ENCODE results near the gene RPS6KA1. TPM values are rescaled to one million over a fixed set of nuclear protein-coding genes. Genes with fewer than 3 reads are reported as not detected.
A peak's percentile ranks its signal among the peaks of the same experiment; 100 is the strongest.

The RPS6KA1 gene
- total RNA-seq (1.7 and 2.6 TPM in 2 replicates), polyA plus RNA-seq (0.64 and 0.94 TPM in 2 replicates), polyA minus RNA-seq (ENCODE audit: low replicate concordance) (0.47 and 1.3 TPM in 2 replicates)
- 0.90 and 1.1 TPM in 2 replicates for polyA plus RNA-seq (2012)

DNA sequence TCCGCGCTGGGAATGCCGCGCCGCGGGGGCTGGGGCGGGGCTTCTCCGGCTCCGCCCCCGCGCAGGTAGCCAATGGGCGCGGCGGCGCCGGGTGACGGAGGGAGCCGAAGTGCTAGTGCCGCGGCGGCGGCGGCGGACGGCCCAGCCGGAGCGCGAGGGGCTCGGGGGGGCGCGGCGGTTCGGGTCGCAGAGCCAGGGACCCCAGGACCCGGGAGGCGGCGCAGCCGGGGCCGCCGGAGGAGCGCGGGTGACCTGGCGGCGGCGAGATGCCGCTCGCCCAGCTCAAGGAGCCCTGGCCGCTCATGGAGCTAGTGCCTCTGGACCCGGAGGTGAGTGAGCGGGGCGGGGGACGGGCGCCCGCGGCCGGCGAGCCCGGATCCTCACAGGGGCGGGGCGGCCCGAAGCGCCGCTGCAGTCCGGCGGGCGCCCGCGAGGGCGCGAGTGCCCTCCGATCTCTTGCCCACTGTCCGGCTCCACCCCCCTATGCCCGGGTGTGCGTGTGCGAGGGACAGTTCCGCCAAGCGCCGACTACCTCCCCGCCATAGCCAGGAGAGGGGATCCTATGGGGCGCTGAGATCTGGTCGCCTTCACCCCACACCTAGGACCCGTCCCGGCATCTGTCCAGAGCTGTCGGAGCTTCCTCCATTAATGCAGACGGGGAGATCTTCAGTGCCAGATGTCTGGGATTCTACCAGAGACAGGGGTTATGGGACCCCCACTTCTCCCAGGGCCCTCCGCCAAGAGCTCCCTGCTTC, at the start of gene RPS6KA1:
TSS of gene RPS6KA1 (plus strand) at position 107 of the 755 bp plus-strand sequence. CDS start at position 267, 160 bp downstream.
- H3K27me3 ChIP-seq (ENCODE audit: control insufficient read depth, insufficient read depth, low read length): peaks cover 1% of the 10 kb centered on the region
- peak within 1 kb of the TSS; percentile 51 for H3K4me2 ChIP-seq (ENCODE audit: extremely low read depth, insufficient read depth, low read length)
- no peaks in the 10 kb centered on the region for H4K20me1 ChIP-seq (ENCODE audit: control insufficient read depth, extremely low read depth, insufficient read depth, low read length)
- no peaks in the 10 kb centered on the region for H3K4me1 ChIP-seq (ENCODE audit: control insufficient read depth, extremely low read depth, insufficient read depth, low read length)
- H3K9ac ChIP-seq (ENCODE audit: insufficient read depth, low read length): peak within 1 kb of the TSS; percentile 39
- H3K27ac ChIP-seq (ENCODE audit: insufficient read depth, low read length): no peak within 1 kb of the TSS
- TF ChIP-seq EZH2 (IDR thresholded peaks at IDR 0.05; ENCODE audit: low read length, missing control alignments) (no peak), CTCF (conservative IDR thresholded peaks at IDR 0.05 in 1 of 2, IDR thresholded peaks at IDR 0.05 in 1 of 2; ENCODE audit: low read depth in 1 of 2, low read length in 2 of 2) (no peak)
- no peaks in the 10 kb centered on the region for H3K9me3 ChIP-seq (ENCODE audit: control insufficient read depth, insufficient read depth, low read depth, low read length)
- DNase-seq (ENCODE audit: low read depth in 2 of 2): peak; percentile 15 to 36
- no peaks in the 10 kb centered on the region for H3K79me2 ChIP-seq (ENCODE audit: control insufficient read depth, insufficient read depth, low read length)
- H3K4me3 ChIP-seq (replicated peaks in 1 of 4; ENCODE audit: control extremely low read depth in 1 of 4, insufficient read depth in 1 of 4, low read depth in 3 of 4, low read length in 4 of 4): peak within 1 kb of the TSS in 3 of 4 experiments; percentile 36 to 56 (median 51)
- peak within 1 kb of the TSS; percentile 70 for H2AFZ ChIP-seq (ENCODE audit: low read length)
- H3K36me3 ChIP-seq (ENCODE audit: control insufficient read depth, insufficient read depth, low read length): no peaks in the 10 kb centered on the region

DNA sequence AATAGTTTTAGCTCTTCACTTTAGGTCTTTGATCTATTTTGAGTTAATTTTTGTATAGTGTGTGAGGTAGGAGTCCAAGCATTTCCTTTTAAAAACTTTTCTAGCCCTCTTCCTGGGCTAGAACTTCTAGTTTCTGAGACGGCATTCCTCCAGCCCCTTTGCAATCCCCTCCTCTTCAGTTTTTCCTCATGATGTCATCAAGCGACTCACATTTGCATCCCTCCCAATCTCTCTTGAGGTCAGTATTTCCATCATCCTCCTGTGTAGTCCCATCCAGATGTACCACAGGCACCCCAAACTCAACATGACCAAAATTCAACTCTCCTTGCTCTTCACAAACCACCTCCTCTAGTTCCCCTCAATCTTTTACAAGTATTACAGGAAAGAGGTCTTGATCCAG, 46.6 kb upstream of the RPS6KA1 start:
- Histone ChIP-seq H2AFZ (ENCODE audit: low read length) (no peak overlapping the region), H3K9ac (ENCODE audit: insufficient read depth, low read length) (no peak overlapping the region), H3K4me1 (ENCODE audit: control insufficient read depth, extremely low read depth, insufficient read depth, low read length) (peaks cover 2% of the 10 kb centered on the region), H3K27ac (ENCODE audit: insufficient read depth, low read length) (no peak overlapping the region), H3K79me2 (ENCODE audit: control insufficient read depth, insufficient read depth, low read length) (no peaks in the 10 kb centered on the region), H4K20me1 (ENCODE audit: control insufficient read depth, extremely low read depth, insufficient read depth, low read length) (no peaks in the 10 kb centered on the region), H3K9me3 (ENCODE audit: control insufficient read depth, insufficient read depth, low read depth, low read length) (no peaks in the 10 kb centered on the region), H3K27me3 (ENCODE audit: control insufficient read depth, insufficient read depth, low read length) (no peaks in the 10 kb centered on the region), H3K36me3 (ENCODE audit: control insufficient read depth, insufficient read depth, low read length) (no peaks in the 10 kb centered on the region), H3K4me2 (ENCODE audit: extremely low read depth, insufficient read depth, low read length) (no peak overlapping the region), H3K4me3 (replicated peaks in 1 of 4; ENCODE audit: control extremely low read depth in 1 of 4, insufficient read depth in 1 of 4, low read depth in 3 of 4, low read length in 4 of 4) (no peak overlapping the region)
- TF ChIP-seq EZH2 (IDR thresholded peaks at IDR 0.05; ENCODE audit: low read length, missing control alignments) (no peak), CTCF (conservative IDR thresholded peaks at IDR 0.05 in 1 of 2, IDR thresholded peaks at IDR 0.05 in 1 of 2; ENCODE audit: low read depth in 1 of 2, low read length in 2 of 2) (no peak)
- DNase-seq (ENCODE audit: low read depth in 2 of 2): peak in 1 of 2 donors; percentile 56

DNA sequence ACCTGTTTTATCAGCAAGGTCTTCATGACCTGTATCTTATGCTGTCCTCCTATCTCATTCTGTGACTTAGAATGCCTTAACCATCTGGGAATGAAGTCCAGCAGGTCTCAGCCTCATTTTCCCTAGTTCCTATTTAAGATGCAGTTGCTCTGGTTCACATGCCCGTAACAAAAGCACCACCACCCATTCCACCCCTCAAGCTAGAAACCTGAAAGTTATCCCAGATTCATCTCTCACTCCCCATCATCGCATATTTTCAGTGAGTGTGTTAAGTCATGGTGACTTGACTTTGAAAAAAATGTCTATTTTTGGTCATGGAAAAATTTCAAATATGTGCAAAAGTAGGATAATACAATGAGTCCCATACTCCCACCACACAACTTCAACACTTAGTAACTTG, 45.6 kb upstream of the RPS6KA1 start:
- Histone ChIP-seq H3K36me3 (ENCODE audit: control insufficient read depth, insufficient read depth, low read length) (no peaks in the 10 kb centered on the region), H3K4me3 (replicated peaks in 1 of 4; ENCODE audit: control extremely low read depth in 1 of 4, insufficient read depth in 1 of 4, low read depth in 3 of 4, low read length in 4 of 4) (no peak overlapping the region), H4K20me1 (ENCODE audit: control insufficient read depth, extremely low read depth, insufficient read depth, low read length) (no peaks in the 10 kb centered on the region), H3K4me2 (ENCODE audit: extremely low read depth, insufficient read depth, low read length) (no peak overlapping the region), H3K9ac (ENCODE audit: insufficient read depth, low read length) (no peak overlapping the region), H2AFZ (ENCODE audit: low read length) (no peak overlapping the region), H3K27me3 (ENCODE audit: control insufficient read depth, insufficient read depth, low read length) (no peaks in the 10 kb centered on the region), H3K79me2 (ENCODE audit: control insufficient read depth, insufficient read depth, low read length) (no peaks in the 10 kb centered on the region), H3K4me1 (ENCODE audit: control insufficient read depth, extremely low read depth, insufficient read depth, low read length) (peaks cover 2% of the 10 kb centered on the region), H3K27ac (ENCODE audit: insufficient read depth, low read length) (no peak overlapping the region), H3K9me3 (ENCODE audit: control insufficient read depth, insufficient read depth, low read depth, low read length) (no peaks in the 10 kb centered on the region)
- peak in 1 of 2 donors; percentile 62 for DNase-seq (ENCODE audit: low read depth in 2 of 2)
- no peak for TF ChIP-seq CTCF (conservative IDR thresholded peaks at IDR 0.05 in 1 of 2, IDR thresholded peaks at IDR 0.05 in 1 of 2; ENCODE audit: low read depth in 1 of 2, low read length in 2 of 2)
- TF ChIP-seq EZH2 (IDR thresholded peaks at IDR 0.05; ENCODE audit: low read length, missing control alignments): no peak
